ENCODE results near the gene KBTBD4. TPM values are rescaled to one million over a fixed set of nuclear protein-coding genes. Genes with fewer than 3 reads are reported as not detected.
"Not testable (repeated sequence)": the region's sequence is repeated elsewhere in the genome, so short reads cannot be mapped to it uniquely, and the experiment has no call there.

Gene KBTBD4
- polyA plus RNA-seq, 1 donor from 2014 or later, result 41.6 TPM

GRCh38 chr11:47577460-47578041 lies 1.2 kb downstream of the KBTBD4 start:
- H3K27me3 Mint-ChIP-seq, result peaks cover 2% of the 10 kb centered on the region
- H3K4me1 Mint-ChIP-seq, result peaks cover 14 to 39% (median 23%) of the 10 kb centered on the region in 3 donors
- no peaks in the 10 kb centered on the region for H3K9me3 Mint-ChIP-seq
- H3K27ac Mint-ChIP-seq, result peak overlapping the region; percentile 46 to 99 (median 67)
- peaks cover 10% of the 10 kb centered on the region for H3K36me3 Mint-ChIP-seq
- H3K4me3 Mint-ChIP-seq, result peak overlapping the region; percentile 91 to 100 (median 100)

- Mint-ChIP-seq H3K27ac (no peak overlapping the region), H3K36me3 (peaks cover 5% of the 10 kb centered on the region), H3K27me3 (no peaks in the 10 kb centered on the region), H3K4me1 (peaks cover 5 to 24% (median 14%) of the 10 kb centered on the region in 3 donors), H3K4me3 (peak overlapping the region in 1 of 4 donors; percentile 43), H3K9me3 (no peaks in the 10 kb centered on the region)
These were observed 5.4 kb downstream of the KBTBD4 start for GRCh38 chr11:47573321-47573720.

- Mint-ChIP-seq H3K27ac (peak overlapping the region in 2 of 3 donors; percentile 63 to 67), H3K4me3 (peak overlapping the region in 1 of 4 donors; percentile 60), H3K36me3 (peaks cover 5% of the 10 kb centered on the region), H3K9me3 (no peaks in the 10 kb centered on the region), H3K27me3 (no peaks in the 10 kb centered on the region), H3K4me1 (peaks cover 4 to 19% (median 11%) of the 10 kb centered on the region in 3 donors)
These were observed 6.0 kb downstream of the KBTBD4 start for GRCh38 chr11:47572715-47573255.

GRCh38 chr11:47571895-47572294 lies 6.9 kb downstream of the KBTBD4 start:
- Mint-ChIP-seq H3K36me3 (peaks cover 3% of the 10 kb centered on the region), H3K27me3 (no peaks in the 10 kb centered on the region), H3K27ac (peak overlapping the region in 1 of 3 donors; percentile 63), H3K4me1 (peaks cover 0 to 11% (median 5%) of the 10 kb centered on the region in 3 donors), H3K9me3 (no peaks in the 10 kb centered on the region), H3K4me3 (peak overlapping the region in 1 of 4 donors; percentile 60)

DNA sequence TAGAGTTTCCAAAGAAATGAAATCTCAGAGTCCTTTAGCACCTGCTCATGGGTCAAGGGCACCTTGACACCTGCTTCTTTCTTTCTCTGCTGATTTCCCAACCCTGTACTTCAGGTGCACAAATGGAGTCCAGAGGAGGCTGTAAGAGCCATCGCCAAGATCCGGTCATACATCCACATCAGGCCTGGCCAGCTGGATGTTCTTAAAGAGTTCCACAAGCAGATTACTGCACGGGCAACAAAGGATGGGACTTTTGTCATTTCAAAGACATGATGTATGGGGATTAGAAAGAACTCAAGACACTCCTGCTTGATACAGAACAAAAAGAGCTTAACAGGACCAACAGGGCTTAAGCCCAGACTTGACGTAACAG lies 7.4 kb downstream of the KBTBD4 start:
- Mint-ChIP-seq H3K27me3 (no peaks in the 10 kb centered on the region), H3K4me1 (peaks cover 0 to 15% (median 10%) of the 10 kb centered on the region in 3 donors), H3K4me3 (no peak overlapping the region), H3K9me3 (no peaks in the 10 kb centered on the region), H3K27ac (peak overlapping the region in 1 of 3 donors; percentile 56), H3K36me3 (peaks cover 3% of the 10 kb centered on the region)

DNA sequence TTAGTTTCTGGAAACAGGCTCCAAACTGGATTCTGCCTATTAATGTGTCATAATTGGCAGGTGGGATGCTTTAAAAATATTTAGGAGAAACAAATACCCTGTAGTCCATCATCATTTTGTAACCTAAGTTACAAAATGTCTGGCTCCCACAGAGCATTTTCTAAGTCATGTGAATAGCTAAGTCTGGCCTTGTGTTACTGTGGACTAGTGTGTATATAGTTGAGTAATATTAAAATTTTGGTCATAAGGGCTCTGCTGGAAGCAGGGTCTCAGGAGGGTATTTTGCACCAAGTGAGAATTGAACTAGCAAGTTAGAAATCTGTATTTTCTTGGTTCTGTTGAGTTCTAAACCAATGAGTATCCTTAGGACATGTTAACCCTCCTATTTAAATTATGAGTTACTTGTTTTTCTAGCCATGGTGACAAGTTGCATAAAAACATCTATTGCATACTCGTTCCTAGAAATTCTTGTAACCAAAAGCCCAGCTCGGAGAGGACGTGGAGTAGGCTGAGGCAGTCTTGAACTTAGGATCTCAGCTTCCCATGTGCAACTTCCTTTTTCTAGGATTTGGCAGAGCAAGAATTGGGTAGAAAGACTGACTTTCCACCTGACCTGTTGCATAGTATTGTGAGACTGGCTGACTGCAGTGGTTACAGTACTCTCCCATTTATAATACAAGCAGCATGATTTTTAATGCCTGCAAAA lies 8.0 kb downstream of the KBTBD4 start:
- Mint-ChIP-seq H3K36me3 (peaks cover 3% of the 10 kb centered on the region), H3K4me3 (peak overlapping the region in 1 of 4 donors; percentile 48), H3K27me3 (no peaks in the 10 kb centered on the region), H3K9me3 (no peaks in the 10 kb centered on the region), H3K4me1 (peaks cover 0 to 16% (median 12%) of the 10 kb centered on the region in 3 donors), H3K27ac (peak overlapping the region in 2 of 3 donors; percentile 46 to 56)

GRCh38 chr11:47569646-47570045 lies 9.1 kb downstream of the KBTBD4 start:
- H3K4me1 Mint-ChIP-seq, result peaks cover 0 to 19% (median 12%) of the 10 kb centered on the region in 3 donors
- H3K9me3 Mint-ChIP-seq, result no peaks in the 10 kb centered on the region
- H3K27me3 Mint-ChIP-seq, result no peaks in the 10 kb centered on the region
- H3K4me3 Mint-ChIP-seq, result no peak overlapping the region
- peaks cover 3% of the 10 kb centered on the region for H3K36me3 Mint-ChIP-seq
- H3K27ac Mint-ChIP-seq, result no peak overlapping the region

GRCh38 chr11:47566149-47566698 lies 12.5 kb downstream of the KBTBD4 start:
- peak overlapping the region; percentile 84 to 91 (median 87) for H3K4me3 Mint-ChIP-seq
- H3K27me3 Mint-ChIP-seq, result no peaks in the 10 kb centered on the region
- H3K36me3 Mint-ChIP-seq, result no peaks in the 10 kb centered on the region
- H3K4me1 Mint-ChIP-seq, result peaks cover 3 to 13% (median 7%) of the 10 kb centered on the region in 3 donors
- H3K9me3 Mint-ChIP-seq, result no peaks in the 10 kb centered on the region
- peak overlapping the region in 2 of 3 donors; percentile 33 to 39 for H3K27ac Mint-ChIP-seq

- Mint-ChIP-seq H3K27ac (peak within 1 kb of the TSS; percentile 39 to 86 (median 74)), H3K27me3 (no peaks in the 10 kb centered on the region), H3K9me3 (no peaks in the 10 kb centered on the region), H3K36me3 (no peaks in the 10 kb centered on the region), H3K4me1 (peaks cover 3 to 13% (median 7%) of the 10 kb centered on the region in 3 donors), H3K4me3 (peak within 1 kb of the TSS; percentile 84 to 91 (median 89))
These were observed 13.2 kb downstream of the KBTBD4 start, which contains the start of gene PTPMT1 for GRCh38 chr11:47565340-47566148. Gene PTPMT1 (plus strand): TSS chr11:47565599. CDS start chr11:47565623, 24 bp downstream.

GRCh38 chr11:47564933-47565339 lies 13.8 kb downstream of the KBTBD4 start:
- H3K27ac Mint-ChIP-seq, result peak overlapping the region in 2 of 3 donors; percentile 71 to 74
- no peaks in the 10 kb centered on the region for H3K27me3 Mint-ChIP-seq
- no peaks in the 10 kb centered on the region for H3K36me3 Mint-ChIP-seq
- H3K4me3 Mint-ChIP-seq, result peak overlapping the region; percentile 84 to 91 (median 86)
- no peaks in the 10 kb centered on the region for H3K9me3 Mint-ChIP-seq
- peaks cover 3 to 13% (median 7%) of the 10 kb centered on the region in 3 donors for H3K4me1 Mint-ChIP-seq

GRCh38 chr11:47564366-47564765 lies 14.4 kb downstream of the KBTBD4 start:
- Mint-ChIP-seq H3K4me1 (peaks cover 3 to 13% (median 7%) of the 10 kb centered on the region in 3 donors), H3K4me3 (peak overlapping the region in 3 of 4 donors; percentile 60 to 87 (median 63))
- H3K9me3 Mint-ChIP-seq, H3K27me3 Mint-ChIP-seq, H3K27ac Mint-ChIP-seq, H3K36me3 Mint-ChIP-seq: not testable (repeated sequence)

DNA sequence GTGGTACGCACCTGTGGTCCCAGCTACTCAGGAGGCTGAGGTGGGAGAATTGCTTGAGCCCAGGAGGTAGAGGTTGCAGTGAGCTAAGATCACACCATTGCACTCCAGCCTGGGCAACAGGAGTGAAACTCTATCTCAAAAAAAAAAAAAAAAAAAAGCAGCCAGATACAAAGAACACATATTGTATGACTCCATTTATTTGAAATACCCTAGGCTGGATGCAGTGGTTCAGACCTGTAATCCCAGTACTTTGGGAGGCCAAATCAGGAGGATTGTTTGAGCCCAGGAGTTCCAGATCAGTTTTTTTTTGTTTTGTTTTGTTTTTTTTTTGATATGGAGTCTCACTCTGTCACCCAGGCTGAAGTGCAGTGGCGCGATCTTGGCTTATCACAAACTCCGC lies 16.4 kb downstream of the KBTBD4 start:
- not testable (repeated sequence) for H3K9me3 Mint-ChIP-seq, H3K27me3 Mint-ChIP-seq, H3K27ac Mint-ChIP-seq, H3K36me3 Mint-ChIP-seq
- Mint-ChIP-seq H3K4me3 (peak overlapping the region in 3 of 4 donors; percentile 32 to 58 (median 43)), H3K4me1 (peaks cover 3 to 13% (median 7%) of the 10 kb centered on the region in 3 donors)

GRCh38 chr11:47560426-47560825 lies 18.3 kb downstream of the KBTBD4 start:
- Mint-ChIP-seq H3K36me3 (no peaks in the 10 kb centered on the region), H3K27ac (no peak overlapping the region), H3K9me3 (no peaks in the 10 kb centered on the region), H3K4me3 (peak overlapping the region in 1 of 4 donors; percentile 50), H3K4me1 (peaks cover 0 to 6% (median 3%) of the 10 kb centered on the region in 3 donors), H3K27me3 (no peaks in the 10 kb centered on the region)

DNA sequence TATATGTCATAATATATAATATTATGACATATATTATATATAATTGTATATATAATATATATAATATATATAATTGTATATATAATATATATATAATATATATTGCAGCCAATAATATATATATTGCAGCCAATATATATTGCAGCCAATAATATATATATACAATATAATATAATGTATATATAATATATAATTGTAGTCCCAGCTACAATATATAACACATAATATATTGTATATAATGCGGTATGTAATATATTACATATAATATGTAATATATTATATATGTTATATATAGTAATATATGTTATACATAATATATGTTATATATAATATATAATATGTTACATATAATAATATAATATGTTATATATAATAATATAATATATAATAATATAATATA lies 20.1 kb downstream of the KBTBD4 start:
- Mint-ChIP-seq H3K4me3 (no peak overlapping the region), H3K9me3 (no peaks in the 10 kb centered on the region), H3K27me3 (no peaks in the 10 kb centered on the region), H3K27ac (no peak overlapping the region), H3K4me1 (peaks cover 2 to 5% (median 3%) of the 10 kb centered on the region in 3 donors), H3K36me3 (no peaks in the 10 kb centered on the region)

All from IgD-negative memory B cell (primary cell).